HG03565 (cell line): ENCODE data around the gene GUCY1B1.

ENCODE experiments used
- ATAC-seq: cut with Tn5 transposase; IDR thresholded peaks from one replicate; pipeline ENCODE4 v1.9.1; 2021; ENCODE audit warnings: mild to moderate bottlenecking, moderate library complexity; ENCODE audit not compliant: unreplicated experiment

Gene GUCY1B1

DNA sequence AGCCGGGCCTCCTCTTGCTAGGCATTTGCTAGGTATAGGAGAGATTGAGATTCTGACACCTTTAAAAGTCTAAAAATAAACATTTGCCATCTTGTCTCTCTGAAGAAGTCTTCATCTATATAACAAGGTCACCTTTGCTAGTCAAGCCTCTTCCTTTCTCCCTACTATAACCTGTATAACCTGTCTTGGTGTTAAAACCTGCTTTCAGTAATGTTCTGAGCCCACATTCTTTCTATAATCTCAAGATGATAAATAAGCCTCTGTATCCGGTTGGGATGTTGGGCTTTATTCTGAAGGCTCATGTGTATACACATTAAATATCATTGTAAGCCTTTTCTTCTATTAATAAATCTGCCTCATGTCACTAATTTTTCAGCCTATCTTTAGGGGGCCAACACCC is 97.1 kb downstream of the GUCY1B1 start:
- no peak for ATAC-seq
